ENCODE measurements around the gene BRD1.

The BRD1 gene

GRCh38 chr22:49770547-49771265 is 57.0 kb downstream of the BRD1 start:
- H2BK5ac ChIP-seq (ENCODE audit: low read depth, low read length, poor library complexity, severe bottlenecking) = no peak overlapping the region

GRCh38 chr22:49769691-49770546 is 57.8 kb downstream of the BRD1 start:
- peaks cover 18% of the 10 kb centered on the region for H3K4me1 ChIP-seq (ENCODE audit: control insufficient read depth, insufficient read depth, low read depth, low read length)
- H2BK120ac ChIP-seq (ENCODE audit: low read depth, low read length) = no peak overlapping the region
- no peak overlapping the region for H2AFZ ChIP-seq (ENCODE audit: low read depth, low read length)
- no peak overlapping the region for H3K4me3 ChIP-seq (ENCODE audit: insufficient read depth in 1 of 2, low read depth in 1 of 2, low read length in 2 of 2)
- H4K8ac ChIP-seq (ENCODE audit: low read length) = no peak overlapping the region
- peaks cover 2% of the 10 kb centered on the region for H3K9me3 ChIP-seq (ENCODE audit: control insufficient read depth, low read length)
- H3K9ac ChIP-seq (ENCODE audit: low read length) = no peak overlapping the region
- no peak overlapping the region for H3K4ac ChIP-seq (ENCODE audit: low read depth in 1 of 2, low read length in 2 of 2)
- no peak overlapping the region for H2BK12ac ChIP-seq (ENCODE audit: low read length in 2 of 2)
- H3K36me3 ChIP-seq (ENCODE audit: control insufficient read depth in 1 of 2, insufficient read depth in 2 of 2, low read depth in 1 of 2, low read length in 2 of 2) = peaks cover 30 to 42% of the 10 kb centered on the region in 2 experiments
- H3K18ac ChIP-seq (ENCODE audit: low read depth in 1 of 2, low read length in 2 of 2) = no peak overlapping the region
- peaks cover 21% of the 10 kb centered on the region for H3K79me1 ChIP-seq (replicated peaks; ENCODE audit: low read length, poor library complexity, severe bottlenecking)
- no peak overlapping the region for H3K27ac ChIP-seq (ENCODE audit: low read length, poor library complexity, severe bottlenecking)
- no peak overlapping the region for H3K23ac ChIP-seq (ENCODE audit: low read length in 2 of 2)
- H2AK5ac ChIP-seq (ENCODE audit: low read length, severe bottlenecking) = no peak overlapping the region
- WGBS = 90% methylated on average over 22 of the region's 22 CpGs
- no peaks in the 10 kb centered on the region for H3K27me3 ChIP-seq (ENCODE audit: control insufficient read depth in 1 of 2, insufficient read depth in 1 of 2, low read length in 2 of 2)
- no peak overlapping the region for H4K91ac ChIP-seq (ENCODE audit: low read length)
- no peak for DNase-seq
- no peak overlapping the region for H3K14ac ChIP-seq (ENCODE audit: low read length in 2 of 2)
- no peak overlapping the region for H2BK5ac ChIP-seq (ENCODE audit: low read depth, low read length, poor library complexity, severe bottlenecking)
- H2BK15ac ChIP-seq (ENCODE audit: low read depth, poor library complexity, severe bottlenecking) = no peak overlapping the region
- H3K4me2 ChIP-seq (ENCODE audit: low read length, poor library complexity, severe bottlenecking) = no peak overlapping the region

More at GRCh38 chr22:49770547-49771265, 57.0 kb downstream of the BRD1 start:
- no peak for DNase-seq
- H3K27ac ChIP-seq (ENCODE audit: low read length, poor library complexity, severe bottlenecking) = no peak overlapping the region
- no peak overlapping the region for H2AFZ ChIP-seq (ENCODE audit: low read depth, low read length)
- H4K91ac ChIP-seq (ENCODE audit: low read length) = no peak overlapping the region
- no peak overlapping the region for H3K4me2 ChIP-seq (ENCODE audit: low read length, poor library complexity, severe bottlenecking)
- no peak overlapping the region for H3K4ac ChIP-seq (ENCODE audit: low read depth in 1 of 2, low read length in 2 of 2)
- H3K27me3 ChIP-seq (ENCODE audit: control insufficient read depth in 1 of 2, insufficient read depth in 1 of 2, low read length in 2 of 2) = no peaks in the 10 kb centered on the region
- H3K18ac ChIP-seq (ENCODE audit: low read depth in 1 of 2, low read length in 2 of 2) = no peak overlapping the region
- H2BK120ac ChIP-seq (ENCODE audit: low read depth, low read length) = no peak overlapping the region
- no peak overlapping the region for H3K4me3 ChIP-seq (ENCODE audit: insufficient read depth in 1 of 2, low read depth in 1 of 2, low read length in 2 of 2)
- WGBS = 81% methylated on average over 27 of the region's 29 CpGs
- H3K4me1 ChIP-seq (ENCODE audit: control insufficient read depth, insufficient read depth, low read depth, low read length) = peaks cover 18% of the 10 kb centered on the region
- no peak overlapping the region for H4K8ac ChIP-seq (ENCODE audit: low read length)
- no peak overlapping the region for H3K14ac ChIP-seq (ENCODE audit: low read length in 2 of 2)
- H3K79me1 ChIP-seq (replicated peaks; ENCODE audit: low read length, poor library complexity, severe bottlenecking) = peaks cover 27% of the 10 kb centered on the region
- peaks cover 37 to 50% of the 10 kb centered on the region in 2 experiments for H3K36me3 ChIP-seq (ENCODE audit: control insufficient read depth in 1 of 2, insufficient read depth in 2 of 2, low read depth in 1 of 2, low read length in 2 of 2)
- no peak overlapping the region for H3K23ac ChIP-seq (ENCODE audit: low read length in 2 of 2)
- H2BK12ac ChIP-seq (ENCODE audit: low read length in 2 of 2) = no peak overlapping the region
- no peak overlapping the region for H2BK15ac ChIP-seq (ENCODE audit: low read depth, poor library complexity, severe bottlenecking)
- H3K9ac ChIP-seq (ENCODE audit: low read length) = no peak overlapping the region
- peaks cover 2% of the 10 kb centered on the region for H3K9me3 ChIP-seq (ENCODE audit: control insufficient read depth, low read length)
- H2AK5ac ChIP-seq (ENCODE audit: low read length, severe bottlenecking) = no peak overlapping the region

GRCh38 chr22:49768951-49769690 is 58.6 kb downstream of the BRD1 start:
- no peak overlapping the region for H4K91ac ChIP-seq (ENCODE audit: low read length)
- no peak overlapping the region for H3K14ac ChIP-seq (ENCODE audit: low read length in 2 of 2)
- DNase-seq = peak; percentile 23
- H3K18ac ChIP-seq (ENCODE audit: low read depth in 1 of 2, low read length in 2 of 2) = peak overlapping the region in 1 of 2 experiments; percentile 30
- H2BK5ac ChIP-seq (ENCODE audit: low read depth, low read length, poor library complexity, severe bottlenecking) = no peak overlapping the region
- no peak overlapping the region for H3K4ac ChIP-seq (ENCODE audit: low read depth in 1 of 2, low read length in 2 of 2)
- H2AFZ ChIP-seq (ENCODE audit: low read depth, low read length) = no peak overlapping the region
- H2BK12ac ChIP-seq (ENCODE audit: low read length in 2 of 2) = no peak overlapping the region
- WGBS = 85% methylated on average over 22 of the region's 24 CpGs
- peaks cover 14% of the 10 kb centered on the region for H3K79me1 ChIP-seq (replicated peaks; ENCODE audit: low read length, poor library complexity, severe bottlenecking)
- no peak overlapping the region for H2BK15ac ChIP-seq (ENCODE audit: low read depth, poor library complexity, severe bottlenecking)
- no peak overlapping the region for H3K9ac ChIP-seq (ENCODE audit: low read length)
- H4K8ac ChIP-seq (ENCODE audit: low read length) = no peak overlapping the region
- peaks cover 18% of the 10 kb centered on the region for H3K4me1 ChIP-seq (ENCODE audit: control insufficient read depth, insufficient read depth, low read depth, low read length)
- no peak overlapping the region for H3K4me3 ChIP-seq (ENCODE audit: insufficient read depth in 1 of 2, low read depth in 1 of 2, low read length in 2 of 2)
- H3K23ac ChIP-seq (ENCODE audit: low read length in 2 of 2) = no peak overlapping the region
- no peak overlapping the region for H2AK5ac ChIP-seq (ENCODE audit: low read length, severe bottlenecking)
- H3K9me3 ChIP-seq (ENCODE audit: control insufficient read depth, low read length) = peaks cover 2% of the 10 kb centered on the region
- no peak overlapping the region for H3K27ac ChIP-seq (ENCODE audit: low read length, poor library complexity, severe bottlenecking)
- H3K4me2 ChIP-seq (ENCODE audit: low read length, poor library complexity, severe bottlenecking) = no peak overlapping the region
- peaks cover 22 to 34% of the 10 kb centered on the region in 2 experiments for H3K36me3 ChIP-seq (ENCODE audit: control insufficient read depth in 1 of 2, insufficient read depth in 2 of 2, low read depth in 1 of 2, low read length in 2 of 2)
- H3K27me3 ChIP-seq (ENCODE audit: control insufficient read depth in 1 of 2, insufficient read depth in 1 of 2, low read length in 2 of 2) = no peaks in the 10 kb centered on the region
- H2BK120ac ChIP-seq (ENCODE audit: low read depth, low read length) = no peak overlapping the region

All from mesenchymal stem cell (in vitro differentiated cells and primary cell).